Measurements from ENCODE around the gene ASCL2. TPM values are rescaled to one million over a fixed set of nuclear protein-coding genes. Genes with fewer than 3 reads are reported as not detected.

Gene ASCL2
- total and polyA plus RNA-seq, 10 donors, result 0.68 to 3.0 (median 2.3) TPM

DNA sequence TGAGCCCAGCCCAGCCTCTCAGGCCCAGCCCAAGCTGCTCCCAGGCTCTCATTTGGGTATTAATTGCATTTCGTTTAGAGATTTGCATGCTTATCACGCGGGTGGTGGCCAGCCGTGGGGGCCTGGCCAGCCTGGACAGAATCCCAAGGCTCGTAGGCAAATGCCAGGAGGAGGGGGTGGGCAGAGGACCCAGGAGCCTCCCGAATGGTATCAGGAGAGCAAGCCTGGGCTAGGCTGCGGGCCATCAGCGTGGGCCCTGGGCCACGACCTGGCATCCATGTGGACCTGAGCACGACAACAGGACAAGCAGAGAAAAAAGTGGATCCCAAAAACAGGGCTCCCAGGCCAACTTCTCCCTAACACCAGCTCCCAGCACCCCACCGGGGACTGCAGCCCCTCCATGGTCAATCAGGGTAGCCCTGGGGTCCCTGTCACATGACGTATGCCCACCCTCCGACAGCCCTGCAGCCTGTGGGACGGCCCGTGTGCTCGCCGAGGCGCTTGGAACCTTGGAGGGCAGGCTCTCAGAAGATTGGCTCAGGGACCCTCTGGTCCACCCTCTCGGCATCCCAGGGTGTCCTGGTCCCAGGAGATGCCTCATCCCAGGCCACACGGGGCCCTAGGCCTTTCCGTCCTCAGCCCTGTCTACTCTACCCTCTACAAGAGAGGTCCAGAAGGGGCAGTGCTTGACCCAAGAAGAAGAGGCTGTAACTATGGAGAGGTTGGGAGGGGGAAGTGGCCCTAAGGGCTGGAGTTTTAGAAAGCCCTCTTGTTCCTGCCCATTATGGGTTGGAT, 8.8 kb downstream of the ASCL2 start:
- H3K36me3 ChIP-seq, result no peaks in the 10 kb centered on the region
- no peak overlapping the region for H3K4me3 ChIP-seq
- no peak overlapping the region for H3K27ac ChIP-seq
- intact Hi-C loops (cut with DNase I; ENCODE audit: low total_unique reads), result no loop called here
- H3K9me3 ChIP-seq, result no peaks in the 10 kb centered on the region
- TF ChIP-seq, protein P1, sequence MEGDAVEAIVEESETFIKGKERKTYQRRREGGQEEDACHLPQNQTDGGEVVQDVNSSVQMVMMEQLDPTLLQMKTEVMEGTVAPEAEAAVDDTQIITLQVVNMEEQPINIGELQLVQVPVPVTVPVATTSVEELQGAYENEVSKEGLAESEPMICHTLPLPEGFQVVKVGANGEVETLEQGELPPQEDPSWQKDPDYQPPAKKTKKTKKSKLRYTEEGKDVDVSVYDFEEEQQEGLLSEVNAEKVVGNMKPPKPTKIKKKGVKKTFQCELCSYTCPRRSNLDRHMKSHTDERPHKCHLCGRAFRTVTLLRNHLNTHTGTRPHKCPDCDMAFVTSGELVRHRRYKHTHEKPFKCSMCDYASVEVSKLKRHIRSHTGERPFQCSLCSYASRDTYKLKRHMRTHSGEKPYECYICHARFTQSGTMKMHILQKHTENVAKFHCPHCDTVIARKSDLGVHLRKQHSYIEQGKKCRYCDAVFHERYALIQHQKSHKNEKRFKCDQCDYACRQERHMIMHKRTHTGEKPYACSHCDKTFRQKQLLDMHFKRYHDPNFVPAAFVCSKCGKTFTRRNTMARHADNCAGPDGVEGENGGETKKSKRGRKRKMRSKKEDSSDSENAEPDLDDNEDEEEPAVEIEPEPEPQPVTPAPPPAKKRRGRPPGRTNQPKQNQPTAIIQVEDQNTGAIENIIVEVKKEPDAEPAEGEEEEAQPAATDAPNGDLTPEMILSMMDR (IDR thresholded peaks at IDR 0.05 in 8 of 11, conservative IDR thresholded peaks at IDR 0.05 in 3 of 11), result no peak
- no peak for TF ChIP-seq POLR2A (IDR thresholded peaks at IDR 0.05)
- no peak for TF ChIP-seq POLR2AphosphoS5 (IDR thresholded peaks at IDR 0.05)
- H3K4me1 ChIP-seq, result peaks cover 11 to 20% (median 17%) of the 10 kb centered on the region in 6 donors
- peak; percentile 49 for DNase-seq
- 86 to 94% (median 88%) methylated on average over 13 to 21 of the region's 21 CpGs for WGBS, 5 donors
- peaks cover 0 to 8% (median 0%) of the 10 kb centered on the region in 7 donors for H3K27me3 ChIP-seq (replicated peaks in 1 of 7)

DNA sequence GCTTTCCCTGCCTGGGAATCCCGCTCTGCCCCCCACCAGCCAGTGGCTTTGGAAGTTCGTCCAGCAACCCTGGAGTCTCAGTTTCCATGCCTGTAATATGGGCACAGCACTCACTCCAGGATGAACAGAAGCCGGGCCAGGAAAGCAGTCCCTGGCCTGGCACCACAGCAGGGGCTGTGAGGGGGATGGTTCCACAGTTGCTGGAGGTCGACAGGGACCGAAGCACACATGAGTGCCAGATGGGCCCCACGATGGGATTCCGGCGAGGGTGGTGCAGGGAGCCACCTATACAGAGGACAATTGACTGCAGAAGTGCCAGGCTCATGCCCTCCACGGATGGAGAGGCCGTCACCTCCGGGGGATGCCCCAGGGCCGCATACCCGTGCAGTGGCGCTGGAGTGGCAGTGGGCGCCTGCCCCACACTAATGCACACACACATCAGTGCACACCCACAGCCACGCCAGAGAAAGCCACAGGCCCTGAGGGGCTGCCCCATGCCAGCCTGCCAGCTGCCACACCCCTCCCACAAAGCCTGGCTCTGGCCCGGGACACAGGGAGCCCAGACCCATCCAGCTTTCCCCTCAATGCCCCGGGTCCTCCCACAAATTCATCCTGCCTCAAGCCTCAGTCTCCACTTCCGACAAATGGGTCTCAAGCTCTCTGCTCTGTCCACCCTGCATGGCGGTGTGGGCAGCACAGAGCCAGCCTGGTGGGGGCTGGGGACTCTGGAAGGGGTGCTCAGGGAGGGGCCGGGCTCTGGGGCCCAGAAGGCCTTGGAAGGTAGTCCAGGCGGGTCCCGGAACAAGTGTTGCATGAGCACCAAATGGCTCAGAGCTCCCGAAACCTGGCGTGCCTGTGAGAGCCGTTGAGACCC, 9.7 kb downstream of the ASCL2 start:
- peaks cover 0 to 8% (median 0%) of the 10 kb centered on the region in 7 donors for H3K27me3 ChIP-seq (replicated peaks in 1 of 7)
- no peak overlapping the region for H3K27ac ChIP-seq
- H3K36me3 ChIP-seq, result no peaks in the 10 kb centered on the region
- no peak overlapping the region for H3K4me3 ChIP-seq
- TF ChIP-seq POLR2A (IDR thresholded peaks at IDR 0.05), result no peak
- TF ChIP-seq, protein P1 (IDR thresholded peaks at IDR 0.05 in 8 of 11, conservative IDR thresholded peaks at IDR 0.05 in 3 of 11), result no peak
- TF ChIP-seq POLR2AphosphoS5 (IDR thresholded peaks at IDR 0.05), result no peak
- H3K4me1 ChIP-seq, result peaks cover 6 to 11% (median 8%) of the 10 kb centered on the region in 6 donors
- peak; percentile 61 for DNase-seq
- no peaks in the 10 kb centered on the region for H3K9me3 ChIP-seq
- intact Hi-C loops (cut with DNase I; ENCODE audit: low total_unique reads), result no loop called here
- WGBS, 5 donors, result 81 to 89% (median 86%) methylated on average over 19 to 26 of the region's 26 CpGs

DNA sequence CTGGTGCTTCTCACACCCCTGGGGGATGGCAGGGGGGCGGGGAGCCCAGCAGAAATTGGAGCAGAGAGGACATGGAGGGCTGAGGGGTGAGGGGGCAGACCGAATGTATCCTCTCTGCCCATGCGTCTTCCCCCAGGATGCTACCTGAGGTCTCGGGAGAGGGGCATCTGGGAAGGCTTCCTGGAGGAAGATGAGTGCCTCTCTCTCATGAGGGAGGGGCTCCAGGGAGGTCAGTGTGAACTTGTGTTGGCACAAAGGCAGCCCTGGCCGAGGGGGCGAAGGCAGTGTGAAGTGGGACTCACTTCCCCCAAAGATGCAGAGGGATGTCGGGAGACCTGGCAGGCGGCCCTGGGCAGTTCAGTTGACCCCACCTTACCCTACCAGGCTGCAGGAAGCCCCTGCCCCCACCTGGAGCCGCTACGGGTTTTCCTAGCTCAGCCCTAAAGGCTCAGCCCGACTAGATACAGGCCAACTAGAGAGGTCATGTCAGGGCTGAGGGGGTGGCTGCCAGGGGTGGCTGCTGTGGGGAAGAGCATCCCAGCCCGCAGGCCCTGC, 10.4 kb downstream of the ASCL2 start:
- Histone ChIP-seq H3K27ac (no peak overlapping the region), H3K9me3 (peaks cover 0 to under 1% (median 0%) of the 10 kb centered on the region in 8 donors), H3K36me3 (no peaks in the 10 kb centered on the region), H3K27me3 (replicated peaks in 1 of 7) (peaks cover 0 to 8% (median 0%) of the 10 kb centered on the region in 7 donors), H3K4me1 (peaks cover 0 to 4% (median under 1%) of the 10 kb centered on the region in 6 donors), H3K4me3 (no peak overlapping the region)
- no peak for DNase-seq
- 73 to 85% (median 76%) methylated on average over 8 to 12 of the region's 12 CpGs for WGBS, 5 donors
- intact Hi-C loops (cut with DNase I; ENCODE audit: low total_unique reads), result no loop called here
- TF ChIP-seq POLR2A (IDR thresholded peaks at IDR 0.05), result no peak
- TF ChIP-seq, protein P1 (IDR thresholded peaks at IDR 0.05 in 8 of 11, conservative IDR thresholded peaks at IDR 0.05 in 3 of 11), result no peak
- no peak for TF ChIP-seq POLR2AphosphoS5 (IDR thresholded peaks at IDR 0.05)

Measured in spleen (tissue), 11 donors.